OCI-LY1 (cell line): Measurements from ENCODE around the gene DYNC1LI2.

ENCODE experiments used
- EZH2 ChIP-seq: fragments of 200-600 bp; sonication (generic), shearing (Covaris generic); IDR thresholded peaks from 2 replicates; pipeline ENCODE4 v1.8.0; 2017; ENCODE audit warnings: borderline replicate concordance, mixed run types, mild to moderate bottlenecking, antibody characterized with exemption, low read length, moderate library complexity, mixed read lengths
- TF ChIP-seq, protein P1 (sequence below): fragments of 200-600 bp; sonication (generic), shearing (Covaris generic); IDR thresholded peaks from 2 replicates; pipeline ENCODE4 v1.5.1; 2017; ENCODE audit warnings: mild to moderate bottlenecking, antibody characterized with exemption, low read length, moderate library complexity, mixed read lengths

DNA sequence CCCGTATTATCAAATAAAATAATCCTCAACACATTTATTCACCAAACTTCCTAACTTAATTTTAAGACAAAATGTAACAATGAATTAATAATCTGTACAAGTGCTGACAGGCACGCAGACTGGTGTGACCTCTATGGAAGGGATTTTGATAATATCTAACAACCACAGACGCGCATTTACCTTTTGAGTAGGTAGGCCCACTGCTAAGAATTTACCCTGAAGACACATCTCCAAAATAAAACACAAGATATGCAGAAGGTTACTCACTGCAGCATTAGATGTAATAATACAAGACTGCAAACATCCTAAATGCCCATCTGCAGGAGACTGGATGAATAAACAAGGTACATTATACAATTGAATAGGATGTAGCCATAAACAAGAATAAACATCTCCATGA, 32.2 kb downstream of the DYNC1LI2 start:
- no peak for TF ChIP-seq EZH2
- TF ChIP-seq, protein P1, sequence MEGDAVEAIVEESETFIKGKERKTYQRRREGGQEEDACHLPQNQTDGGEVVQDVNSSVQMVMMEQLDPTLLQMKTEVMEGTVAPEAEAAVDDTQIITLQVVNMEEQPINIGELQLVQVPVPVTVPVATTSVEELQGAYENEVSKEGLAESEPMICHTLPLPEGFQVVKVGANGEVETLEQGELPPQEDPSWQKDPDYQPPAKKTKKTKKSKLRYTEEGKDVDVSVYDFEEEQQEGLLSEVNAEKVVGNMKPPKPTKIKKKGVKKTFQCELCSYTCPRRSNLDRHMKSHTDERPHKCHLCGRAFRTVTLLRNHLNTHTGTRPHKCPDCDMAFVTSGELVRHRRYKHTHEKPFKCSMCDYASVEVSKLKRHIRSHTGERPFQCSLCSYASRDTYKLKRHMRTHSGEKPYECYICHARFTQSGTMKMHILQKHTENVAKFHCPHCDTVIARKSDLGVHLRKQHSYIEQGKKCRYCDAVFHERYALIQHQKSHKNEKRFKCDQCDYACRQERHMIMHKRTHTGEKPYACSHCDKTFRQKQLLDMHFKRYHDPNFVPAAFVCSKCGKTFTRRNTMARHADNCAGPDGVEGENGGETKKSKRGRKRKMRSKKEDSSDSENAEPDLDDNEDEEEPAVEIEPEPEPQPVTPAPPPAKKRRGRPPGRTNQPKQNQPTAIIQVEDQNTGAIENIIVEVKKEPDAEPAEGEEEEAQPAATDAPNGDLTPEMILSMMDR, result no peak
